ENCODE measurements around the gene HPD. TPM values are rescaled to one million over a fixed set of nuclear protein-coding genes. Genes with fewer than 3 reads are reported as not detected.

The HPD gene
- total RNA-seq: not detected

DNA sequence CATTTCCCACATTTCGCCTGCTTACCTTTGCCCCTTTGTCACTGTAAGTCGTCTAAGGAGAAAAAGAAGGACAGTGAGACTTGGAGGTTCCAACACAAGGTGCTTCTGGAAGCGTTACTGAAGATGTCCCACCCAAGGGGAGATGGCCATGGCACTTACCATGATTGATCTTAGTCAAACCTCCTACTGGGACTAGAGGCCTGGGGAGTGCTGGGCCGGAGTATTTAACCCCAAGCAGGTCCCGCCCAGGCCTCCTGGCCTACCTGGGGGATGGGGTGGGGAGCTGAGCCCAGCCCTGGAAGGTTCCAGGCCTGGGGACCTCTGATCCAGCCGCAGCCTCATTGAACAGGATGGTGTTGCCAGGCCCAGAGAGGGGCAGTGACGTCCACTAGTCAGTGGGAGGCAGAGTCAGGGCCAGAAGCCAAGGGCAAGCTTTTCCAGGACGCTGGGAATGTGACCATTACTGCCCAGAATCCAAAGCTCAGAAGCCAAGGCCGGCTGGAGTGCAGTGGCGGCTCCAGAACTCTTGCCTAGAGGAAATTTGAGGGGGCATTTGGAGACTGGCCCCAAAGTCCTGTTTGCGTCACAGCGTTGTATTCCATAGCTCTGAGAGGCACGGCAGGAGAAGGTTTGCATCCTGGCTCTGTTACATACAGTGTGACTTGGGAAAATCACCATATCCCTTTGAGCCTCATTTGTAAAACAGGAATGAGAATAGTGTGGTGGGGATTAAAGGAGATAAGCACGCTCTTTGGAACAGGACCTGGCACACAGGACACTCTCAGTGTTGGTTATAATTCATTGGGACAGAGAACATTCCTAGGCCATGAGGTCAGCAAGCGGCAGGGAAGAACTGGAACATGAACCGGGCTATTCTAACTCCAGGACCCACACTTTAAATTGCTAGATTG, at the start of gene HPD:
Gene HPD, minus strand, starts transcription at position 198 of the 911 bp plus-strand sequence. Its CDS starts 36 bp downstream, at position 162.

DNA sequence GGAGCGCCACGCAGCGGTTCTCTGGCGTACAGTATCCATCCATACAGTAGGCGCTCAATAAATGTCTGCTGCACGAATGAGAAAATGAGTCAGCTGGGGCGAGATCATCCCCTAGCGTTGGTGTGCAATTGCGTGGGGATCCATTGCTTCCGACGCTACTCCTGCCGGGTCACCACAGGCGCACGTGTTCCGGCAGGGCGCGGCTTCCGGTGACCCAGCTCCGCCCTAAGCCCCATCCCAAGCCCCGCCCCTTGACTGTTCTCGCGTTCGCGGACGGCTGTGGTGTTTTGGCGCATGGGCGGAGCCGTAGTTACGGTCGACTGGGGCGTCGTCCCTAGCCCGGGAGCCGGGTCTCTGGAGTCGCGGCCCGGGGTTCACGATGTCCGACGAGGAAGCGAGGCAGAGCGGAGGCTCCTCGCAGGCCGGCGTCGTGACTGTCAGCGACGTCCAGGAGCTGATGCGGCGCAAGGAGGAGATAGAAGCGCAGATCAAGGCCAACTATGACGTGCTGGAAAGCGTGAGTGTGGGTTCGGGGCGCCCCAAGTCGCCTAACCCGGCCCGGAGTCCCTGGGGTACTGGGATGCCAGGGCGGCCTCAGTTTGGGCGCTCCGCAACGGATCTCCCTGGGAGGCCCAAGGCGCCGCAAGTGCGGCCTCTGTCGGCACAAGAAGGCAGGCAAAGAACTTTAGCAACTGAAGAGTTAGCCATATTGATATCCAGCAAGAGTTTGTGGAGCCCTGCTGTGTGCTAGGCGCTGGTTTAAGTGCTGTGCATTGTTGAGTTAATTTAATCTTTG, 30.0 kb upstream of the HPD start, which contains the start of gene PSMD9:
Gene PSMD9, plus strand, starts transcription at position 313 of the 796 bp plus-strand sequence. Its CDS starts 67 bp downstream, at position 380.

DNA sequence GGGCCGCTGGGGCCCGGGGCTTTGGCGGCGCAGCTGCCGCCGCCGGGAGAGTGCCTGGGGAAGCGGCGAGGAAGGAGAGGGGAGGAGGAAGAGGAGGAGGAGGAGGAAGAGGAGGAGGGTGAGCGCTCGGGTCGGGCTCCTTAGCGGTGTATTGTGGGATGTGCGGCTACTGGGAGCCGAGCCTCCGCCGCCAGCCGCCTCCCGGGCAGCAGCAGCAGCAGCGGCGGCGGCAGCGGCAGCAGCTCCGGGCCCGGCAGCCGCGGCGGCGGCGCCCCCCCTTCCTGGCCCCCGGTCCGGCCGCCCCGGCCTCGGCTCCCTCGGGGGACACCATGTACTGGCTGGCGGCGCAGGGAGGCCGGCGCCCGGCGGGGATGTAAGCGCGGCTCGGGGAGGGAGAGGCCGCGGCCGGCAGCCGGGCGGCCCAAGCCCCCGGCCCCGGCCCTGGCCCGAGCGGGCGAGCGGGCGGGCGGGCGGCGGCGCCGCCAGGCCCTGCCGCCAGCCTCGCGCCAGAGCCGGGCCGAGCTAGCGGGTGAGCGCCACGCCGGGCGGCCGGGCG, 54.7 kb downstream of the HPD start, which contains the start of gene SETD1B:
Gene SETD1B, plus strand, starts transcription at position 149 of the 556 bp plus-strand sequence. CDS start 729 bp downstream, outside the sequence.

DNA sequence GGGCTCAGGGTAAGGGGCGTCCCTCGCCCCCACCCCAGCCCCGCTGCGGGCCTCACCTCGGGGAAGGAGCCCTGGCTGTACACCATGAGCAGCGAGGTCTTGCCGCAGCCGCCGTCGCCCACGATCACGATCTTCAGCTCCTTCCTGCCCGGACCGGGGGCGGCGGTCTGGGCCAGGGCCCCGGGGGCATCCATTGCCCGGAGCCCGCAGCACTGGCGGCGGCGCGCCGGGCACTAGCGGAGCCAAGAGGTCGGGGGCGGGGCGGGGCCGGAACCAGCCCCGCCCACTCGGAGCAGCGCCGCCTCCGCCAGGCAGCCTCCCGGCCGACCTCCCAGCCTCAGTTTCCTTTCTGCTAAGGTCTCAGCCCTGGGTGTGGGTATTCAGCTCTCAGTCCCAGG, 65.2 kb downstream of the HPD start, which contains the start of gene RHOF:
Gene RHOF, minus strand, starts transcription at position 249 of the 398 bp plus-strand sequence. Its CDS starts 55 bp downstream, at position 194.

Small RNA genes lying within 50 kb of the gene (small RNA-seq; reads per million reads assigned to genes)
- gene AC069503.3: not detected
- gene RF00017: not detected
- gene RNU7-170P: not detected

Other genes starting within 250 kb of the HPD start
- gene ORAI1, start 232.3 kb downstream of the HPD start, total RNA-seq: 3.9 TPM
- 3.9 TPM for gene MORN3, start 189.2 kb downstream of the HPD start, total RNA-seq
- 8.5 TPM for gene TMEM120B, start 146.1 kb downstream of the HPD start, total RNA-seq
- gene RHOF, start 65.2 kb downstream of the HPD start, total RNA-seq: 22.8 TPM
- gene SETD1B, start 54.9 kb downstream of the HPD start, total RNA-seq: 3.9 TPM
- 15.7 TPM for gene PSMD9, start 29.9 kb upstream of the HPD start, total RNA-seq
- 12.9 TPM for gene CFAP251, start 59.7 kb upstream of the HPD start, total RNA-seq
- 39.7 TPM for gene BCL7A, start 163.0 kb upstream of the HPD start, total RNA-seq
- gene MLXIP, start 219.9 kb upstream of the HPD start, total RNA-seq: 14.3 TPM

All from diencephalon (tissue), 1 donor.